OCI-LY1 (cell line): ENCODE measurements around the gene CD1B.
"Not testable (repeated sequence)": the region's sequence is repeated elsewhere in the genome, so short reads cannot be mapped to it uniquely, and the experiment has no call there.

Source experiments
- H2AFZ ChIP-seq: fragments of 200-600 bp; sonication (generic), shearing (Covaris generic); 2 replicates; pipeline ENCODE4 v1.6.0; 2014; ENCODE audit warnings: antibody characterized with exemption, mild to moderate bottlenecking, low read length
- H3F3A ChIP-seq: fragments of 200-600 bp; sonication (generic), shearing (Covaris generic); 2 replicates; pipeline ENCODE4 v1.6.0; 2014; ENCODE audit warnings: mild to moderate bottlenecking, antibody characterized with exemption, low read length, moderate library complexity; ENCODE audit not compliant: insufficient read depth
- H3K27ac ChIP-seq: fragments of 200-600 bp; sonication (generic); 2 replicates; pipeline ENCODE4 v1.5.1; 2014; ENCODE audit warnings: low read length, mixed run types, mild to moderate bottlenecking, low read depth; ENCODE audit not compliant: poor library complexity, severe bottlenecking
- H3K27me3 ChIP-seq: fragments of 200-600 bp; sonication (generic); 2 replicates; pipeline ENCODE4 v1.6.0; 2014; ENCODE audit warnings: antibody characterized with exemption, mild to moderate bottlenecking, low read length, moderate library complexity; ENCODE audit not compliant: insufficient read depth
- H3K36me3 ChIP-seq: fragments of 200-600 bp; sonication (generic); 2 replicates; pipeline ENCODE4 v1.6.1; 2014; ENCODE audit warnings: mild to moderate bottlenecking, antibody characterized with exemption, low read length, moderate library complexity, mixed read lengths; ENCODE audit not compliant: insufficient read depth
- H3K4me1 ChIP-seq: fragments of 200-600 bp; sonication (generic); 2 replicates; pipeline ENCODE4 v1.5.1; 2014; ENCODE audit warnings: mild to moderate bottlenecking, low read length, moderate library complexity; ENCODE audit not compliant: insufficient read depth, severe bottlenecking
- H3K4me2 ChIP-seq: fragments of 200-600 bp; sonication (generic), shearing (Covaris generic); 2 replicates; pipeline ENCODE4 v1.6.1; 2014; ENCODE audit warnings: low read length
- H3K4me3 ChIP-seq: fragments of 200-600 bp; sonication (generic); 2 replicates; pipeline ENCODE4 v1.5.1; 2014; ENCODE audit warnings: low read length, low read depth, mild to moderate bottlenecking, mixed read lengths; ENCODE audit not compliant: poor library complexity, severe bottlenecking
- H3K79me2 ChIP-seq: fragments of 200-600 bp; shearing (Covaris generic); 2 replicates; pipeline ENCODE4 v1.6.1; 2016; ENCODE audit warnings: mixed run types, low read length, mixed read lengths; ENCODE audit not compliant: insufficient read depth
- H3K9ac ChIP-seq: fragments of 200-600 bp; sonication (generic), shearing (Covaris generic); 2 replicates; pipeline ENCODE4 v1.6.1; 2014; ENCODE audit warnings: mild to moderate bottlenecking, low read length, mixed read lengths
- H3K9me2 ChIP-seq: fragments of 200-600 bp; sonication (generic), shearing (Covaris generic); 2 replicates; pipeline ENCODE4 v1.6.1; 2014; ENCODE audit warnings: low read depth, mild to moderate bottlenecking, low read length, mixed read lengths
- H3K9me3 ChIP-seq: fragments of 200-600 bp; shearing (Covaris generic); 2 replicates; pipeline ENCODE4 v1.6.1; 2014; ENCODE audit warnings: low read length, mixed read lengths
- H4K20me1 ChIP-seq: fragments of 200-600 bp; sonication (generic), shearing (Covaris generic); 2 replicates; pipeline ENCODE4 v1.6.0; 2016; ENCODE audit warnings: mild to moderate bottlenecking, low read length; ENCODE audit not compliant: insufficient read depth
- CTCF ChIP-seq: fragments of 200-600 bp; sonication (generic), shearing (Covaris generic); IDR thresholded peaks from 2 replicates; pipeline ENCODE4 v1.5.1; 2017; ENCODE audit warnings: mild to moderate bottlenecking, antibody characterized with exemption, low read length, moderate library complexity, mixed read lengths
- EZH2 ChIP-seq: fragments of 200-600 bp; sonication (generic), shearing (Covaris generic); IDR thresholded peaks from 2 replicates; pipeline ENCODE4 v1.8.0; 2017; ENCODE audit warnings: borderline replicate concordance, mixed run types, mild to moderate bottlenecking, antibody characterized with exemption, low read length, moderate library complexity, mixed read lengths

Gene CD1B

GRCh38 chr1:158331481-158332150 lies at the start of gene CD1B:
TSS of gene CD1B (minus strand) at chr1:158331531. CDS start at chr1:158331423, 108 bp downstream.
- Histone ChIP-seq H3K27ac (no peak within 1 kb of the TSS), H2AFZ (no peak within 1 kb of the TSS), H3K27me3 (no peaks in the 10 kb centered on the region), H3K4me1 (no peaks in the 10 kb centered on the region), H3K9me2 (no peaks in the 10 kb centered on the region), H3K4me2 (no peak within 1 kb of the TSS), H3K36me3 (no peaks in the 10 kb centered on the region), H3F3A (no peaks in the 10 kb centered on the region), H3K9me3 (no peaks in the 10 kb centered on the region), H3K79me2 (no peaks in the 10 kb centered on the region), H4K20me1 (no peaks in the 10 kb centered on the region), H3K4me3 (no peak within 1 kb of the TSS), H3K9ac (no peak within 1 kb of the TSS)
- TF ChIP-seq CTCF (no peak), EZH2 (no peak)

- TF ChIP-seq EZH2 (no peak), CTCF (no peak)
- H3K9me3 ChIP-seq: no peaks in the 10 kb centered on the region
- no peaks in the 10 kb centered on the region for H3K27me3 ChIP-seq
- H3K4me1 ChIP-seq: no peaks in the 10 kb centered on the region
- no peak overlapping the region for H2AFZ ChIP-seq
- no peaks in the 10 kb centered on the region for H3K9me2 ChIP-seq
- H3K79me2 ChIP-seq: no peaks in the 10 kb centered on the region
- H3K4me3 ChIP-seq: no peak overlapping the region
- H3K36me3 ChIP-seq: no peaks in the 10 kb centered on the region
- H3F3A ChIP-seq: no peaks in the 10 kb centered on the region
- H4K20me1 ChIP-seq: no peaks in the 10 kb centered on the region
- no peak overlapping the region for H3K4me2 ChIP-seq
- H3K9ac ChIP-seq: no peak overlapping the region
- H3K27ac ChIP-seq: no peak overlapping the region
Measured at GRCh38 chr1:158374860-158375259, 43.5 kb upstream of the CD1B start.

- H3K4me1 ChIP-seq, H3K9me3 ChIP-seq, H3K4me3 ChIP-seq: not testable (repeated sequence)
Measured at GRCh38 chr1:158374101-158374500, 42.8 kb upstream of the CD1B start.

More at GRCh38 chr1:158374101-158374500, 42.8 kb upstream of the CD1B start:
- H3K4me2 ChIP-seq, H3K27me3 ChIP-seq, H3K36me3 ChIP-seq, H3K9ac ChIP-seq, H3F3A ChIP-seq, H4K20me1 ChIP-seq, H3K9me2 ChIP-seq, H3K79me2 ChIP-seq, H3K27ac ChIP-seq, H2AFZ ChIP-seq: not testable (repeated sequence)
